Measurements from ENCODE around the gene ADGB. TPM values are rescaled to one million over a fixed set of nuclear protein-coding genes. Genes with fewer than 3 reads are reported as not detected.

The ADGB gene
- total RNA-seq, 1 donor from 2014 or later, result 6.2 TPM

DNA sequence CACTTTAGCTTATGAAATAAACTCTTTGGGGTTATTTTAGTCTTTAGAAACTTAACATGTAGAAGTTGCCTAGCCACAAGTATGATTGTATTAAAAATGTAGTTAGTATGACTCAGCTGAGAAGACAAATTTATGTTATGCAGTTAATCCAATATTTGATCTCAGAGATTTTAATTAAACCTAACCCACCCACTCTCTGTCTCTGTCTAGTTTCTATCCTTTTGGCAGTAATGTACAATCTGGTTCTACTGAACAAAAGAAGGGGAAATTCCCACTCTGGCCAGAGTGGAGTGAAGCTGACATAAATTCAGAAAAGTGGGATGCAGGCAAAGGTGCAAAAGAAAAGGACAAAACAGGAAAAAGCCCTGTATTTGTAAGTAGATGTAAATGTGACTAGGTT lies 36.4 kb downstream of the ADGB start:
- no peaks in the 10 kb centered on the region for H3K4me1 ChIP-seq
- H3K27ac ChIP-seq, result no peak overlapping the region
- TF ChIP-seq, protein P1, sequence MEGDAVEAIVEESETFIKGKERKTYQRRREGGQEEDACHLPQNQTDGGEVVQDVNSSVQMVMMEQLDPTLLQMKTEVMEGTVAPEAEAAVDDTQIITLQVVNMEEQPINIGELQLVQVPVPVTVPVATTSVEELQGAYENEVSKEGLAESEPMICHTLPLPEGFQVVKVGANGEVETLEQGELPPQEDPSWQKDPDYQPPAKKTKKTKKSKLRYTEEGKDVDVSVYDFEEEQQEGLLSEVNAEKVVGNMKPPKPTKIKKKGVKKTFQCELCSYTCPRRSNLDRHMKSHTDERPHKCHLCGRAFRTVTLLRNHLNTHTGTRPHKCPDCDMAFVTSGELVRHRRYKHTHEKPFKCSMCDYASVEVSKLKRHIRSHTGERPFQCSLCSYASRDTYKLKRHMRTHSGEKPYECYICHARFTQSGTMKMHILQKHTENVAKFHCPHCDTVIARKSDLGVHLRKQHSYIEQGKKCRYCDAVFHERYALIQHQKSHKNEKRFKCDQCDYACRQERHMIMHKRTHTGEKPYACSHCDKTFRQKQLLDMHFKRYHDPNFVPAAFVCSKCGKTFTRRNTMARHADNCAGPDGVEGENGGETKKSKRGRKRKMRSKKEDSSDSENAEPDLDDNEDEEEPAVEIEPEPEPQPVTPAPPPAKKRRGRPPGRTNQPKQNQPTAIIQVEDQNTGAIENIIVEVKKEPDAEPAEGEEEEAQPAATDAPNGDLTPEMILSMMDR (IDR thresholded peaks at IDR 0.05), result no peak
- ATAC-seq, result no peak
- H3K27me3 ChIP-seq (ENCODE audit: low read depth), result no peaks in the 10 kb centered on the region
- DNase-seq, result no peak
- intact Hi-C loops (cut with DNase I), result no loop called here
- H3K4me3 ChIP-seq, result no peak overlapping the region
- H3K9me3 ChIP-seq, result no peaks in the 10 kb centered on the region
- H3K36me3 ChIP-seq, result no peaks in the 10 kb centered on the region

DNA sequence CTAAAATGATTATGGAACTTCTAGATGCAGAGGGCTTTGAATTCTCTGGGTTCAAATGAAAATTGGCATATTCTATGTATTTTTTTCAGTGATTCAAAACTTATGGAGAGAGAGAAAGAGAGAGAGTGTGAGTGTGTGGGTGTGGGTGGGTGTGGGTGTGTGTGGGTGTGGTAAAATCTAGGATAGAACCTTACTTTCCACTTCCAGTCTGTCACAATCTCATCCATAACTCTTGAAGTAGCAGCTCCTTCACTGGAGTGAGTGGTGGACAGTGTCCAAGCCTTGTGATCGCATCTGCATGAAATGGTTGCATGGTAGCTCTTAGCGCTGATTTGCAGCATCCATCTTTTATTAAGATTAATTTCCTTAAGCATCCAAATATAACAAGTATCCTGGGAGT lies 37.7 kb downstream of the ADGB start:
- Histone ChIP-seq H3K4me1 (no peaks in the 10 kb centered on the region), H3K4me3 (no peak overlapping the region), H3K36me3 (no peaks in the 10 kb centered on the region), H3K9me3 (no peaks in the 10 kb centered on the region), H3K27me3 (ENCODE audit: low read depth) (no peaks in the 10 kb centered on the region), H3K27ac (no peak overlapping the region)
- TF ChIP-seq, protein P1 (IDR thresholded peaks at IDR 0.05), result no peak
- DNase-seq, result no peak
- ATAC-seq, result no peak
- intact Hi-C loops (cut with DNase I), result no loop called here

DNA sequence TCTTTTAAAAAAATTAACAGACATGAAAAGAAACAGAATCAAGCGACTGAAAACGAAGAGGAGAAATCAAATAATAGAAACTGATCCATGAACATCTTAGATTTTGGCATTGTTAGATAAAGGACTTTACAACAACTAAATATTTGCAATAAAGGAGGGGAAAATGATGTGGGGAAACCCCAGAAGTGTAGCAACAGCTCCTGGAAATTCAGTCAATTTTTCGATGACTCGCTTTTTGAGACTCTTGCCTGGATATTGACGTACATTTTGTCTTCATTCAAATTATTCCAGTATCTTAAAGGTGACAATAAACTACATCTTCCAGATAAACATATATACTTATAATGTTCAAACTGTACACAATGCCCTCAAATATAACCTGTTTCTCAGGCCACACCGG lies 44.1 kb downstream of the ADGB start:
- Histone ChIP-seq H3K9me3 (no peaks in the 10 kb centered on the region), H3K27ac (no peak overlapping the region), H3K4me3 (no peak overlapping the region), H3K36me3 (no peaks in the 10 kb centered on the region), H3K27me3 (ENCODE audit: low read depth) (no peaks in the 10 kb centered on the region), H3K4me1 (no peaks in the 10 kb centered on the region)
- intact Hi-C loops (cut with DNase I), result no loop called here
- DNase-seq (no peak), ATAC-seq (no peak)
- TF ChIP-seq, protein P1 (IDR thresholded peaks at IDR 0.05), result no peak

DNA sequence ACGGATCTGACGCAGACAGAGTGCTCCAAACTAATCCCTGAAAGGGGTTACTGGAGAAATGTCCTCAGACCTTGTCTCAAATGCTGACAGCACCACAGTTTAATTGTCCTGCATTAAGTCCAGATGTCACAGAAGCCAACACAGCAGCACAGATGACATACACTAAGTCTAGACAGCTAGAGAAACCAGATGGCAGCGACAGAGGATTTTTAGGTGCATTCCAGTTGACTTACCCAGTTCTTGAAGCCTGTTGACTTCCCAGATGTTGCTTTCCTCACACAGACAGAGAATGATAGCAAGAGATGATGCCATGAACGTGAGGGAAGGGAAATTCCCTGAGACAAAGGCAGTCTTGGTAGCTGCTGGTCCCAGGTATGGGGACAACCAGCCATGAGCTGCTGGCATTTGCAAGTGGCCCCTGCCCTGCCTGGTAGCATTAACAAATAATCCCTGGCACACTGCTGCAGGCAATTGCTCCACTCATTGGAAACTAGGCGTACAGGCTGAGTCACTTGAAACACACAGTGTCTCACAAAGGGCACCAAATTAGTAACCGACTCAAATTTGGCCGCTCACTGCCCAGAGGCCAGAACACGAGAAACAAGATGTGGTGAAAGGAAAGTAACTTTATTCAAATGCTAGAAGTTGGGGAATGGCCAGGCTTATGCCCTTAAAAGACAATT lies 52.2 kb downstream of the ADGB start:
- no peak for ATAC-seq
- Histone ChIP-seq H3K4me1 (no peaks in the 10 kb centered on the region), H3K27ac (no peak overlapping the region), H3K36me3 (no peaks in the 10 kb centered on the region), H3K27me3 (ENCODE audit: low read depth) (no peaks in the 10 kb centered on the region), H3K9me3 (no peaks in the 10 kb centered on the region), H3K4me3 (no peak overlapping the region)
- DNase-seq, result no peak
- intact Hi-C loops (cut with DNase I), result no loop called here
- TF ChIP-seq, protein P1 (IDR thresholded peaks at IDR 0.05), result no peak

DNA sequence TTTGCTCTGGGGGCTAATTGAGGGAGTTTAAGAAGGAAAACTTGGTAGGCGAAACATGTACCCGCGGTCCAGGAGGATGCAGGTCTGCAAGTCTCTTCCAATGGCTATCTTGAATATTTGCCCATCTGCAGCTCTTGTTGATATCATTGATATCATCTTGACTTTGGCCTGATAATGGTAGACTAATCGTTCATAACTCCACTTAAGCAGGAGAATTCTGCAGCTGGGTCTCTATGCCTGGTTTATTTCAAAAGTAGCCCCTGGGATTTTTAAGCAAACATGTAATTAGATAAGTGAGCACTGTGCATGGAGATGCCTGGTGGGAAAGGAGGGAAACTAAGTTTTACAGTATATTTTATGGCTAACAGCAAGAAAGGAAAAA lies 52.7 kb downstream of the ADGB start:
- H3K4me1 ChIP-seq, result no peaks in the 10 kb centered on the region
- no peak overlapping the region for H3K27ac ChIP-seq
- H3K36me3 ChIP-seq, result no peaks in the 10 kb centered on the region
- no peaks in the 10 kb centered on the region for H3K27me3 ChIP-seq (ENCODE audit: low read depth)
- no peak overlapping the region for H3K4me3 ChIP-seq
- intact Hi-C loops (cut with DNase I), result no loop called here
- no peak for DNase-seq
- no peak for ATAC-seq
- H3K9me3 ChIP-seq, result no peaks in the 10 kb centered on the region
- TF ChIP-seq, protein P1 (IDR thresholded peaks at IDR 0.05), result no peak

Measured in lower lobe of right lung (tissue), 2 donors.